Astrocyte (in vitro differentiated cells and primary cell): ENCODE measurements around the gene NR1H2.

Experiments used
- EZH2 ChIP-seq: IDR thresholded peaks from 2 replicates; pipeline ENCODE4 v1.6.1; 2012; ENCODE audit warnings: mild to moderate bottlenecking, low read length, inconsistent platforms; ENCODE audit not compliant: insufficient read depth
- TF ChIP-seq, protein P1 (sequence below): IDR thresholded peaks from 2 replicates; pipeline ENCODE4 v1.5.1; 2011; ENCODE audit warnings: low read depth, mild to moderate bottlenecking, inconsistent platforms, low read length, moderate library complexity; ENCODE audit not compliant: insufficient read depth

DNA sequence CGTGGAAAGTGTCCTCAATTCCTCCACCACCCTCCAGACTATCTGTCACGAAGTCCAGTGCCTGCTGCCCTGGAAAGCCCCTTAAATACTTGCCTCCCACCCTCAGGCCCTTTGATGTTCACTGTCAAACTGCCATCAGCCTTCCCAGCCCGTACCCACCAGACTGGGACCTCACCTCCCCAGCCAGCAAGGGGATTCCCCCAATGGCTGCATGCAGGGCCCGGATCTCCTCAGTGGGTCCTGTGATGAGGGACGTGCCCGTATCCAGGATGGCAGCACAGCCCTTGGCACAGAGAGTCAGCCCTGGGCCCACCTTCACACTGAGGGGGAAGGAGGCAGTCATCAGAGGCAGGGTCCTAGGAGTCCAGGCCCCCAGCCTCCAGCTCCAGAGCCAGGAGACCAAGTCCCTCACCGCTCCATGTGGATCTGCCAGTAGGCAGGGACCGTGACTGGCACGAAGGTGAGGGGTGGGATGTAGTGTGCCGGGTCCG lies 16.9 kb upstream of the NR1H2 start:
- TF ChIP-seq, protein P1, sequence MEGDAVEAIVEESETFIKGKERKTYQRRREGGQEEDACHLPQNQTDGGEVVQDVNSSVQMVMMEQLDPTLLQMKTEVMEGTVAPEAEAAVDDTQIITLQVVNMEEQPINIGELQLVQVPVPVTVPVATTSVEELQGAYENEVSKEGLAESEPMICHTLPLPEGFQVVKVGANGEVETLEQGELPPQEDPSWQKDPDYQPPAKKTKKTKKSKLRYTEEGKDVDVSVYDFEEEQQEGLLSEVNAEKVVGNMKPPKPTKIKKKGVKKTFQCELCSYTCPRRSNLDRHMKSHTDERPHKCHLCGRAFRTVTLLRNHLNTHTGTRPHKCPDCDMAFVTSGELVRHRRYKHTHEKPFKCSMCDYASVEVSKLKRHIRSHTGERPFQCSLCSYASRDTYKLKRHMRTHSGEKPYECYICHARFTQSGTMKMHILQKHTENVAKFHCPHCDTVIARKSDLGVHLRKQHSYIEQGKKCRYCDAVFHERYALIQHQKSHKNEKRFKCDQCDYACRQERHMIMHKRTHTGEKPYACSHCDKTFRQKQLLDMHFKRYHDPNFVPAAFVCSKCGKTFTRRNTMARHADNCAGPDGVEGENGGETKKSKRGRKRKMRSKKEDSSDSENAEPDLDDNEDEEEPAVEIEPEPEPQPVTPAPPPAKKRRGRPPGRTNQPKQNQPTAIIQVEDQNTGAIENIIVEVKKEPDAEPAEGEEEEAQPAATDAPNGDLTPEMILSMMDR, result no peak
- TF ChIP-seq EZH2, result no peak
